RWPE1 (cell line): ENCODE measurements around the gene NAB2.
"Not testable (repeated sequence)": the region's sequence is repeated elsewhere in the genome, so short reads cannot be mapped to it uniquely, and the experiment has no call there.

Source experiments
- CTCF ChIA-PET: fragments of 350-600 bp; sonication (Branson Sonifier 250); formaldehyde crosslinking; extraction: SDS; loops from one replicate; lab custom pipeline; 2021; lab: Yijun Ruan, JAX
- POLR2A ChIA-PET: fragments of 400-600 bp; formaldehyde crosslinking; extraction: SDS; loops from one replicate; lab custom pipeline; 2020; ENCODE audit warnings: antibody characterized with exemption; ENCODE audit not compliant: low non-redundant PET; lab: Yijun Ruan, JAX
- DNase-seq: peaks from one replicate; pipeline ENCODE4 v3.0.0; 2012; ENCODE audit warnings: low spot score
- H3K27ac ChIP-seq: fragments of 450-650 bp; 2 replicates; pipeline ENCODE4 v1.5.1; 2017
- TF ChIP-seq, protein P1 (sequence below): fragments of 450-650 bp; conservative IDR thresholded peaks from 2 replicates; pipeline ENCODE4 v1.5.1; 2017; ENCODE audit warnings: low read depth, mild to moderate bottlenecking

Gene NAB2

DNA sequence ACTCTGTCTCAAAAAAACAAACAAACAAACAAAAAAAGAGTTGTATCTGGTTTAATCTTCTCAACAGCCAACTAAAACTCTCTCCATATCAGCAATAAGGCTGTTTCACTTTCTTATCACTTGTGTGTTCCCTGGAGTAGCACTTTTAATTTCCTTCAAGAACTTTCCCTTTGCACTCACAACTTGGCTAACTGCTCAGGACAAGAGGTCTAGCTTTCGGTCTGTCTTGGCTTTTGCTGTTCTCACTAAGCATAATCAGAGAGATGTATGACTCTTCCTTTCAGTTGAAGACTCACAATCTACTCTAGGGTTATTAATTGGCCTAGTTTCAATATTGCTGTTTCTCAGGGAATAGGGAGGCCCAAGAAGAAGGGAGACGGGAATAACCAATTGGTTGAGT lies 22.7 kb upstream of the NAB2 start:
- ChIA-PET POLR2A (no interaction called here), CTCF (interaction anchor here (1.0 kb wide), 1 partner anchor 59 kb away, joined by 4 read pairs; no protein-coding TSS in a partner anchor)
- TF ChIP-seq, protein P1, sequence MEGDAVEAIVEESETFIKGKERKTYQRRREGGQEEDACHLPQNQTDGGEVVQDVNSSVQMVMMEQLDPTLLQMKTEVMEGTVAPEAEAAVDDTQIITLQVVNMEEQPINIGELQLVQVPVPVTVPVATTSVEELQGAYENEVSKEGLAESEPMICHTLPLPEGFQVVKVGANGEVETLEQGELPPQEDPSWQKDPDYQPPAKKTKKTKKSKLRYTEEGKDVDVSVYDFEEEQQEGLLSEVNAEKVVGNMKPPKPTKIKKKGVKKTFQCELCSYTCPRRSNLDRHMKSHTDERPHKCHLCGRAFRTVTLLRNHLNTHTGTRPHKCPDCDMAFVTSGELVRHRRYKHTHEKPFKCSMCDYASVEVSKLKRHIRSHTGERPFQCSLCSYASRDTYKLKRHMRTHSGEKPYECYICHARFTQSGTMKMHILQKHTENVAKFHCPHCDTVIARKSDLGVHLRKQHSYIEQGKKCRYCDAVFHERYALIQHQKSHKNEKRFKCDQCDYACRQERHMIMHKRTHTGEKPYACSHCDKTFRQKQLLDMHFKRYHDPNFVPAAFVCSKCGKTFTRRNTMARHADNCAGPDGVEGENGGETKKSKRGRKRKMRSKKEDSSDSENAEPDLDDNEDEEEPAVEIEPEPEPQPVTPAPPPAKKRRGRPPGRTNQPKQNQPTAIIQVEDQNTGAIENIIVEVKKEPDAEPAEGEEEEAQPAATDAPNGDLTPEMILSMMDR, result no peak

DNA sequence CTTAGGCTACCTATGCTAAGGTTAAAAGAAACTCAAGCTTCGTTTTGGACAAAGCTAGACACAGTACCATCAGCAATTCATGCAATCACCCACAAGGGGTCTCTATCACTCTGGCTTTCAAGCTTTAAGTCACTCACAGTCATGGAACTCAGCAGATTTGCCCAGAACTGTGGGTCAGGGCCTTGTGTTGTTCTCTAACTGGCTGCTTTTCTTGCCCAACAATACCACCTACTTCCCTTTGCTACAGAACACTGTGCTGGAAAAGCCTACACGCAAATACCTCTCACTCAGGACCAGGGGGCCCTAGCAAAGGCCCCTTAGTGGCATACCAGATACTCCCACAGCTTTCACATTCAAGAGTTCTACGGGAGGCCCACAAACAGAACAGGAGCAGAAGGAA lies 19.4 kb upstream of the NAB2 start:
- no peak overlapping the region for H3K27ac ChIP-seq
- TF ChIP-seq, protein P1, result peak; percentile 79
- ChIA-PET CTCF (interaction anchor here (0.6 to 2.6 kb wide), 16 partner anchors 9 to 170 kb away, joined by 3 to 35 read pairs (median 4); partner anchors contain the start of genes NEMP1 and STAT6), POLR2A (interaction anchor here (1.0 kb wide), 1 partner anchor 42 kb away, joined by 19 read pairs; the partner anchor contains the start of gene STAT6)
- peak; percentile 52 for DNase-seq

More for the DNA sequence above, 22.7 kb upstream of the NAB2 start:
- H3K27ac ChIP-seq, result peak overlapping the region; percentile 49
- no peak for DNase-seq

DNA sequence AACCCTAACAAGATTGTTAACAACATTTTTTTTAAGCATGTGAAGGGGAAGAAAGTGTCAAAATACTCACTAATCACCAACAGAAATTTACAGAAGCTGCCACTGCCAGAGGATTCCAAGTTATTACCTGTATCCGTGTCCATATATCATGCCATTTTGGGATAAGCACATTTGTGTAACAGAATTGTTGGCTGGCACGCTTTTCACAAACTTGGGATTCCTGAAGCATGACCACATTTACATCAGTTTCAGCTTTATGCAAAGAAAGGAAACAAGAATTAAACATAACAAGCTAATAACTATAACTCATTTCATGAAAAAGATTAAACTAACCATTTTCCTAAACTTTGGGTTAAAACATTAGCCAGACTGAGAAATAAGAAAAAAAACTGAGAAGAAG lies 16.3 kb upstream of the NAB2 start:
- ChIA-PET CTCF (interaction anchor here (0.7 to 1.7 kb wide), 3 partner anchors 11 to 40 kb away, joined by 4 to 7 read pairs (median 7); no protein-coding TSS in a partner anchor), POLR2A (no interaction called here)
- TF ChIP-seq, protein P1, result no peak
- DNase-seq, result no peak
- H3K27ac ChIP-seq, result peak overlapping the region; percentile 49; the same call in 1 of the 2 replicates

DNA sequence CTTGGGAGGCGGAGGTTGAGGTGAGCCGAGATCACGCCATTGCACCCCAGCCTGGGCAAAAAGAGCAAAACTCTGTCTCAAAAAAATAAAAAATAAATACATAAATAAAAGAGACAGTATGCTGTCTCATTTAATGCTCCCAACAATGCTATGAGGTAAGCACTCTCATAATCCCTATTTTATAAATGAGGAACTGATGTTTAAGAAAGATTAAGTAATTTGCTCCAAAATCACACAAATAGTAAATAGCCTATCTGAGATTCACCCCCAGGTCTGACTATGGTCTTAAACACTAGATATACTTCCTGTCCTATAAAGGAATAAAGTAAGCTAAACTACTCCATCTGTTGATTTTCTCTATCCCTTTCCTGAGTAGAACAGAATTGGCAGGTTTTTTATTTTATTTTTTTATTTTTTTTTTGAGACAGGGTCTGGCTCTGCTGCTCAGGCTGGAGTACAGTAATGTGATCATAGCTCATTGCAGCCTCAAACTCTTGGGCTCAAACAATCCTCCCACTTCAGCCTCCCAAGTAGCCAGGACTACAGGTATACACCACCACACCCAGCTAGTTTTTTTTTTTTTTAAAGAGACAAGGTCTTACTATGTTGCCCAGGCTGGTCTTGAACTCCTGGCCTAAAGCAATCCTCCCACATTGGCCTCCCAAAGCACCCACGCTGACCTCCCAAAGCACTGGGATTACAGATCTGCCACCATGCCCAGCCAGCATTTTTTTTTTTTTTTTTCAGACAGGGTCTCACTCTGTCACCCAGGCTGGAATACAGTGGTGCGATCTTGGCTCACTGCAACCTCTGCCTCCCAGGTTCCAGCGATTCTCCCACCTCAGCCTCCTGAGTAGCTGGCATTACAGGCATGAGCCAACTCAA lies 15.1 kb upstream of the NAB2 start:
- POLR2A ChIA-PET, result interaction anchor here (0.6 kb wide), 2 partner anchors 38 to 54 kb away, joined by 3 read pairs; no protein-coding TSS in a partner anchor
- not testable (repeated sequence) for DNase-seq
- CTCF ChIA-PET, result interaction anchor here (0.6 to 1.5 kb wide), 5 partner anchors 12 to 67 kb away, joined by 3 to 8 read pairs (median 4); partner anchors contain the start of gene ZBTB39
- peak overlapping the region; percentile 49 for H3K27ac ChIP-seq

DNA sequence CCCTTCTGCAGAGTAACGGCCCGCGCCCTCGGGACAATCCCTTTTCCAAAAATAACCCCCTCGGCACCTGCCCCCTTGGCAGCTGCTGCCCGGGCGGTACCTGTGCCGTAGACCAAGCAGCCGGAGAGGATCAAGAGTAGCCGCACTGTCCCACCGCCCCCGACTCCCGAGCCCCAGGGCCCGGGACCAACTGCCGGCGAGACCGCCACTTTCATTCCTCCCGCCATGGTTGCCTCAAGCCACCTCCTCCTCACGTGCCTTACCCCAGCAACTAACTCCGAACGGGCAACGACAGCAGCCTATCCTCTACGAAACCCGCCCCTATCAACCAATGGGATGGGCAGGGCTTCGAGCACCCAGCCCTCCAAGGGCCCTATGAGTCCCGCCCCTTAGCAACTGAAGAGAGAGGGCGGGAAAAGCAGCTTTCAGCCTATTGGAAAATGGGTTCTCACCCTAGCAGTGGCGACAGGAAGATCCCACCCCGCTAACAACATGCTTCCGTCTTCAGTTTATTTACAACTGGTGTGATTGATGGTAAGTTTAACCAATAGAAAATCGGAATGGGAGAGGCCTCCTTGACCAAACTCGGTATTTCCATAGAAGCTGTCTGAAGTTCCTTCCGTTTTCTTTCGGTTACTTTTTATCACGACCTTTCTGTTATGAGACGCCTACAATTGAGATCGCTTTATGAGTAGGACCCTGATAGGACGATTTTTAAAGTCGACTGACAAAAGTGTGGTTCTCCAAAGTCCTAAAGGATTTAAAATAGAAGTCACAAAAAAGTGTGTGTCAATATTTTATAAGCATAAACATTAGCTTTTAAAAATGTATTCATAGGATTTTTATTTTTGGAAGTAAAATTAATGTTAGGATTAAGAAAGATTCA lies 10.2 kb upstream of the NAB2 start, which contains the start of gene NEMP1:
Gene NEMP1, minus strand, starts transcription at position 273 of the 886 bp plus-strand sequence. Its CDS starts 46 bp downstream, at position 227.
- DNase-seq, result peak; percentile 98
- peak within 1 kb of the TSS; percentile 91 for H3K27ac ChIP-seq
- TF ChIP-seq, protein P1, result no peak
- CTCF ChIA-PET, result interaction anchor here (0.6 to 1.0 kb wide), 3 partner anchors 9 to 168 kb away, joined by 4 to 7 read pairs (median 6); no protein-coding TSS in a partner anchor
- POLR2A ChIA-PET, result interaction anchor here (1.0 to 1.3 kb wide), 3 partner anchors 9 to 34 kb away, joined by 5 to 9 read pairs (median 6); partner anchors contain the start of gene STAT6

DNA sequence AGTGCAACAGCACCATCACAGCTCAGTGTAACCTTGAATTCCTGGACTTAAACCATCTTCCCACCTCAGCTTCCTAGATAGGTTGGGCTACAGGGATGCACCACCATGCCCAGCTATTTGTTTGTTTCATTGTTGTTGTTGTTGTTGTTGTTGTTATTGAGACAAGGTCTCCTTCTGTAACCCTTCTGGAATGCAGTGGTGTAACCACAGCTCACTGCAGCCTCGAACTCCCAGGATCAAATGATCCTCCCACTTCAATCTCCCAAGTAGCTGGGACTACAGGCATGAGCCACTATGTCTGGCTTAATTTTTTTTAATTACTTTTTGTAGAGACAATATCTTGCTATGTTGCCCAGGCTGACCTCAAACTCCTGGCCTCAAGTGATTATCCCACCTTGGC lies 9.1 kb upstream of the NAB2 start:
- DNase-seq, result no peak
- peak overlapping the region; percentile 30; the same call in 1 of the 2 replicates for H3K27ac ChIP-seq
- TF ChIP-seq, protein P1, result no peak
- CTCF ChIA-PET, result no interaction called here
- POLR2A ChIA-PET, result no interaction called here
